NCI-H1436 (cell line): ENCODE measurements around the gene FAM107A.

ENCODE experiments used
- DNase-seq: peaks from one replicate; lab custom pipeline; 2025; lab: John Stamatoyannopoulos, UW

The FAM107A gene

DNA sequence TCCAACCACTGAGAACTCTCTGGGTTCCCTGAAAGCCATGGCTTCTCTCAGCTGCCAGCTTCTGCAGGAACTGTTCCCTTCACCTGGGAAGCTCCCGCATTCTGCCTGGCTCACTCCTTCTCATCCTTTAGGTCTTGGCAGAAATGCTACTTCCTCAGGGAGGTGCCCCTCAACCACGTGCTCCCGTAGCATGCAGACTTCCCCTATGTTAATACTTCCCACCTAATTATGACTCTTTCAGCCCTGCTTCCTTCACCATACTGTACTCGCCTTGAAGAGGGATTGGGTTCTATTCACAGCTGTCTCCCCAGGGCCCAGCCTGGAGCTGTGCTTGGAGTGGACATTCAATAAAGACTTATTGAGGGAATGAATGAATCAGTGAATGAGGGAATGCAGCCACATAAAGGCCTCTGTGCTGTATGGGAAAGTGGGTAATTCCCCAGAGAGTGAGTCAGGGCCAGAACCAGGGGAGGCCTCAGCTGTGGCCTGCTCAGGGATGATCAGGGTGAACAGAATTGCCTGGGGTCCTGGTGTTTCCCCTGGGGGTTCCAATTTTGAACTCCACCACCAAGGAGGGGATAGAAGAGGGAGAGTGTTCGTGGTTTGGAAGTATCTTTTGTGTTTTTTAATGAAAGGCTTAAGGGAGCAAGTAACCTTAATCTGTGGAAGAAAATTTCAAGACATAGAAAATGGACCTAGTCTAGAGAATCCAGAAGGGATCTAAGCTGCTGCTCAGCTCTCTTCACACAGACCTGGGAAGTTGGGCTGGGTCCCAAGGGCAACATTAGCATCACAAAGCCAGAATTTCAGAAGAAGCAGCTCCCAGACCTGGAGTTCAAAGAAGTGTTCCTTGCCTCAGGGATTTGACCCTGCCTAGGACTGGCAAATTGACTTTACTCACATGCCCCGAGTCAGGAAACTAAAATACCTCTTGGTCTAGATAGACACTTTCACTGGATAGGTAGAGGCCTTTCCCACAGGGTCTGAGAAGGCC is 14.6 kb upstream of the FAM107A start:
- no peak for DNase-seq

DNA sequence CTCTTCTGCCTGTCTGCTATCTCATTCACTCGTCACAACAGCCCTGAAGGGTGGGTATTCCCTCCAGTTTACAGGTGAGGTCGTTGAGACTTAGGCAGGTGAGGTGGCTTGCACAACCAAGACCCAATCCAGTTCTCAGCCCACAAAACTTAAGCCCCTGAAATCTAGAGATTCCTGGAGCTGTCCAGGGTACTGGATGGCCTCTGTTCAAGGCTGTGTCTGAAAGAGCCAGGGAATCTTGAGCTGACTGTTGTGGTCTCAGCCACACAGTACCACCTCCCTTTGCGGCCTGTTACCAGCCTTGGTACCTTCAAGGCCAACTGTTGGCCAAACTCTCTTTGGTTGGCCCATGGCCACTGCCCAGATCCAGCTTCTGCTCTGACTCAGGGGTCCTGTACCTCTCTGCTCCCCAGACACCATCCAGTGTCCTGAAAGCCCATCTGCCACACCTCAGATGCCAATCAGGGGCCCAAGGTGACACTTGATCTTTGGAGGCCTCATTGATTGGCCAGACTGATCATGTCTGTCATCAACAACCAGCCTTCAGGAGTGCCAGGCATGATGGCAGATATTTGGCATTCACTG is 10.9 kb upstream of the FAM107A start:
- DNase-seq, result no peak

DNA sequence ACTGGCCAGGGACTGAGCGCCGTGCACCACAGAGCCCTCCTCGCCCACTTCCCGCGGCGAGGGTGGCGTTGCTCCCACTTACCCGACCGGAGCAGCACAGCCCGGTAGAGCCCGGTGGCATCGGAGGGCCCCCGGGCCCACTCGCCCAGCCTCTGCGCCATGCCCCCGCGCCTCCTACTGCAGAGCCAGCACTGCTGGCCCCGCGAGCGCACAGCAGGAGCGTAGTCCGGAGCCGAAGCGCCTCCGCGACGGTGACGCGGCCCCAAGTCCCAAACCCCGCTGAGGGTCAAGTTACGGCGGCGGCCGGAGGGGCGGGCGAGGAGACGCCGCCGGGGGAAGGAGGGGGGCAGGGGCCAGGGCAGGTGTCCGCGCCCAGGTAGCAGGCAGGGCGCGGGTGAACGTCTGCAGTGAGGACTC is 9.6 kb upstream of the FAM107A start:
- no peak for DNase-seq

DNA sequence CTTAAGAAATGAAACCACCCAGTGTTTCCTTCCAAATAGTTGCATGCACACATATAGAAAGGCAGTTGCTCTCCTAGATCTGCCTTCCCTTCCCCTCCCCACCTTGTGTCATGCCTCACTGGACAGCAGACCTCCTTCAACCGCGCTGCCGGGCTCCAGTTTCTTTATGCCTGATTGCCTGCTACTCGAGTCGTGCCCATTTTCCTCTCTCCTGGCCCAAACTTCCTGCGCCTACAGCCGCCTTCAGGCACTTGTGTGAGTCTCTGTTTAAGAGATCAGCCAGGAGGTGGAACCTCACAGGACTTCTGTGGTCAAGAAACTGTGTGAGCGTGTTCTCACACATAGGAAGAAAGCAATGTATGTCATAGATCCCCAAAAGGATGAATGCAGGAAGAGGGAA is 8.8 kb upstream of the FAM107A start:
- no peak for DNase-seq

DNA sequence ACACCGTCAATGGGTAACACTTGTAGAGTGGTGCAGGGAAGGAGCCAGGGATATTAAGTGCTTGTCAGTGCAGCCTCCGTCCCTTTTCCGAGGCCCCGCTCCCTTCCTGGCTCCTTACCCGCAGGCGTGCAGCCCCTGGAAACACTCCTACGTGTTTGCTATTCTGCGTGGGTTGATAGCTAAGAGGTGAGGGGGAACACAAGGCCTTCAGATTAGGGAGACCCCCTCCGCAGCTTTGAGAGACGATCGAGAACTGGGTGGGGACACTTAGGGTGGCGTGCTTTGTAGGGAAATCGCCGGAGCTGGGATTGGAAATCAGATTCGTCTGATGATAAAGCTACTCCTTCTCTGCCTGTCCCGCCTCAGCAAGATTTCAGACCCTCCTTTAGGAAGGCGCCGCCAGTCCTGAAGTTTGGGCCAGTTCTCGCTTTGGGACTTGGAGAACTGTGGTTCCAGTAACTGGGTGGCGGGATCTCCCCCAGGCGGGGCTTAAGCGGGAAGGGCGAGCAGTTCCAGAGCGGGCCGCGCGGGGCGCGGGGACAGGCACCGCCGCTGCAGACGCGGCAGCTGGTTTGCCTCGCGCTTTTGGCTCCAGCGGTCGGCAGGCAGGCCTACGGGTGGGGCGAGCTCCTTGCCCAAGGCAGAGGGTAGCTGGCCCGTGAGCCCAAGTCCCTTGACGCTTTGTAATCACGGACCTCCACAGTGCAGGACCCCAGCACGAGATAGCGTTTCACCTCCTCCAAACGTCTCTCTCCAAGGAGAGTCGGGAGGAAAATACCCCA is 8.0 kb upstream of the FAM107A start:
- peak; percentile 36 for DNase-seq

DNA sequence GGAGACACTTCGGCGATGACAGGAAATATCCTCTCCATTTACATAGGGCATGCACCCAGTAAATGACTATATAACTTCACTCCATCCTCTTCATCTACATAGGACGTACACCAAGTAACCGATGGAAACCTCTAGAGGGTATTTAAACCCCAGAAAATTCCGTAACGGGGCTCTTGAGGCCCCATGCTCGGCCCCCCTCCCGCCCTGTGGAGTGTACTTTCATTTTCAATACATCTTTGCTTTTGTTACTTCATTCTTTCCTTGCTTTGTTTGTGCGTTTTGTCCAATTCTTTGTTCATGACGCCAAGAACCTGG is 7.5 kb upstream of the FAM107A start:
- no peak for DNase-seq

DNA sequence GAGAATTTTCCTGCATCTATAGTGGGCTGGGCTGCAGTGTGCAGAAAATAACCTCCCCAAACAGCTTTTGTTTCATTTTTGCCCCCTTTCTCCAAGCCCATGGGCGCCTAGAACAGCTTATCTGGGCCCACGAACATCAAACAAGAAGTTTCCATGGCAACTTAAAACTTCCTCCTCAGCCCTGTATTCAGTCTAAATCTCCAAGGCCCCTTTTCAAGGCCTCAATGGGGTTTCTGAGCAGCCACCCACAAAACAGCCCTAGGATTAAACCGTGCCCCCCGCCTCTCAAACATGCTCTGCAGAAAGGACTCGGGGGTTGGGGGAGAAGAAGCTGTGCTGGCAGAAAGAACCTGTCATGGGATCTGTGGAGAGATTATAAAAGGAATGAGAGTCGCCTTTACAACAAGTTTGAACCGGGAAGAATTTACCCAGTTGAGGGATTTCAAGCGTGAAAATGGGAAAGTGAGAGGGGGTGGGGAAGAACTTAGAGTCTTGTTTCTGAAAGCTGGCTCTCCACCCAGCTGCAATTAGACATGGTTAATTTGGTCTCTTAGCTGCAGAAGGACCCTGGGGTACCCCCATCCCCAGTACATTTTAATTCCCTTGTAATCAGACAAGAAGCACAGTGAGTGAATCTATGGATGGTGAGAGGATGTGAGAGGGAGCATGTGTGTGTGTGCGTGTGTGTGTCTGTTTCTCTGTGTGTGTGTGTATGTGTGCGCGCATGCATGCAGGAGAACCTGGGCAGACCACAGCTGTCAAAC is 4.3 kb upstream of the FAM107A start:
- no peak for DNase-seq

DNA sequence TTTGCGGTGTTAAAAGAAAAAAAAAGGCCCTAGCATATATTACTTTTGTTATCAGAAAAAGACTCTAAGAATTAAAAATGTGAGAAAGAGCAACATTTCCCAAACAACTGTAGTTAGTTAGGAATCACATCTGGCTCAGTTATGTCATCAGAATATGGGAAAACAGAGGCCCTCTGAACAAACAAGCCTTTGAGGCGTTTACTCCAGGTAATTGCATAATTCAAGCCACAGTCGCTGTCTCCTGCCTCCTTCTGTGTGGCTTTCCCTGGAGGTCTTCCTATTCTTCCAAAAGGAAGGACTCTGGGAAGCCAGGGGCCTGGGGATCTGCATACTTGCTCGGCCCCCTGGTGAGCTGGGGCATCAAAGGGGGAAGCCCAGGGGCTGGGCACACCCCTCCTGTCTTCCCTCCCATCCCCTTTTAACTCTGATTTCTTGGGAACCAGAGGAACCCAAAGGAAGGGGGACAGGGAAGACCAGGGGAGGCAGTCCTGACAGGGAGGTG is 3.7 kb upstream of the FAM107A start:
- no peak for DNase-seq

DNA sequence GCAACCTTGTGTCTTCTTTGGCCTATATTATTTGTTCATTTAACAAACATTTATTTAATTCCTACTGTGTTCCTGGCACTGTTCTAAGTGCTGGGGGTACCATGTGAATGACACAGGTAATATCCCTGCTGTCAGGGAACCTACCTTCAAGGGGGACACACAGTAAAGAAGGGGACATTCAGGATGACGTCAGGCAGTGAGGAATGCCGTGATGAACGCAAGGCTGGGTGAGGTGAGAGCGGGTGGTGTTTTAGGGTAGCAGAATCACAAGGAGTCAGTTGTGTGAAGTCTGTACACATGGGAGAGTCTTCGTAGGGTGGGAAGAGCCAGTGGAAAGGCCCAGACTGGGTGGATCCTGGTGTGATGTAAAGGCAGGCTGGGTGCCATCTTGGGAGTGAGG is 1.7 kb upstream of the FAM107A start:
- DNase-seq, result no peak

DNA sequence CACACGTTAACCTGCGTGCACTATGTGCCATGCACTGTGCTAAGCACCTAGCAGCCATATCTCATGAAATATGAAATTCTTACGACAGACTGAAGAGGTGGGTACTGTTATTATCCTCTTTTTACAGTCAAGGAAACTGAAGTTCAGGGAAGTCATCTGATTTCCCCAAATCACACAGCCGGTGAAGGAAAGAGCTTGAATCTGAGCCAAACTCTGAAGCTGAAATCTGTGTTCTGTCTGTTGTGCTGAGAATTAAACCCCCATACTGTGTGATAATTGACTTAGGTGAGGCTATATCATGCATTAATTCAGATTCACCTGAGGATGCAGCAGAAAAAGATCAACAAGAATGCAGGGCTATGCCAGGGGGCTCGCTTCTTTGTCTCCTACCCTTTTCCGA is 475 bp downstream of the FAM107A start:
- DNase-seq, result no peak

DNA sequence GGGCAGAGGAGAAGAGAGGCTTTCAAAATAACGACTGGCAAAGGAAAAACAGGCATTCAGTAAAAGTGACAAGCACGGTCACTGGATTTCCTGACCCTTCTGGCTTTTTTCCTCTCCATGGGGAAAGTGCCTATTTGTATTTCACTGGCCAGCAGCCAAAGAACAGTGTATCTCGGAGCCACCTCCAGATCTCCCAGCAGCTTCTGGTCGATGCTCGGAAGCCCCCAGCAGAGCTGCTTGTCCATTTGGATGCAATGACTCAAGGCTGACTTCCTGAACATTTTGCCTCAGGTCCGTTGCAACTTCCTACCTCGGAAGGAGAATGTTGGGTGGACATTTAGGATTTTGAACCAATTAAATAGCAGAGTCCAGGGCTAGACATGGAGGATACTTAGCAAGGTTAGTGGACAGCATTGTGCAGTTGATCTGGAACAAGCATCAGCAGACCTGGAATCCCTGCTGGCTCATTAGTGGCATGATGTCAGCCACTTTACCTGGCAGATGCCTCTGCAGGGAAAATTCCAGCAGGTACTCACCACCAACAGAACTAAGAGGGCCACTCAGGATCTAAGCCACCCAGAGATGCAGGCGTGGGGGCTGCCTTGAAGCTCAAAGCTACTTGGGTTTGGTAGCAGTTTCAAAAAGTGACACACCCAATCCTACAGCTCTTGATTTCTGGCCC is 1.1 kb downstream of the FAM107A start:
- DNase-seq, result no peak

DNA sequence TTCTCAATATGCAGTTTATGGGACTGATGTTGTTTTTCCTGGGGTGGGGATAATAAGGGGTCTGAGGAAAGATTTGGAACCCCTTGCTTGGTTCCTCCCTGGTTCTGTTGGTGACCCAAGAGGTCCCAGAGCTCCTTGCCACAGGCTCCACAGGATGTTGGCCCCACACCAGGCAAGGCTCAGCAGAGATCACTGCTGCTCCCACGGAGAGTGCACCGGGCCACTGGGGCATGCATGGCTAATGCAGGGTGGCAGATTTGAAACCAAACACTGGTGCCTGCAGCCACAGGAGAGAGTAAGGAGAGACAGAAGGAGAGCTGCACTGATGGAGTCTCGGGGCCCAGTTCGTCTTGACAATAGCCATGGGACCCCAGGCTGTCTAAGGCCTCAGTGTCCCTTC is 2.5 kb downstream of the FAM107A start:
- DNase-seq, result no peak

DNA sequence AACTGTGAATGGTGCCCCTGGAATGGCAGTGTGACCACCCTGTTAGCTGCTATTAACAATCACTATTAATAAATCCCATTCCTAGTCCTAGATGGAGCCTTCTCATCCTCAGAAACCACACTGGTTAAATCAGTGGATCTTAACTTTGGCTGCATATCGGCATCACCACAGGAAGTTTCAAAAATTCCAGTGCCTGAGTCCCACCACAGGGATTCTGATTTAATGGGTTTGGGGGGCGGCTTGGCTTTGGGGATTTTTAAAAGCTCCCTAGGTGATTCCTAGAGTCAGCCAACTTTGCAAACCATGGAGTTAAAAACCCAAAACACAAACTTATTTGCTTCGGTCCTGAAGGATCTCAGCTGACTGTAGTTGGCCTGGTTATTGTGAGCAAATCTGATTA is 3.1 kb downstream of the FAM107A start:
- DNase-seq, result no peak

DNA sequence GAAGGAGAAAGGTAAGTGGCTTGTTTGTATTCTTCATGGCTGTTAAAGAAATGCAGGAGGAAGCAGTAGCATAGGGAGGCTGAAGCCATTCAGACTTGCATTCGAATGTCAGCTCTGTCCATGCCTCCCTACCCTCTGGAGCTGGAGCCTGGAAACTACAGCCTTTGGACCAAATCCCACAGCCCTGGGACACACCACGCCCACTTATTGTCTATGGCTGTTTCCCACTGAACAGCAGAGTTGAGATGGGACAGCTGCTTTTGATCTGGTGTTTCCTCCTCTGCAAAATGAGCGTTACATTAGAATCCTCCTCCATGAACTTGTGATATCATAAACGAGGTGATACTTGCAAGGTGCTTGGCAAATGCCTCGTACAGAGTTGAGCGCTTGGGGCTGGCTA is 3.6 kb downstream of the FAM107A start:
- no peak for DNase-seq

DNA sequence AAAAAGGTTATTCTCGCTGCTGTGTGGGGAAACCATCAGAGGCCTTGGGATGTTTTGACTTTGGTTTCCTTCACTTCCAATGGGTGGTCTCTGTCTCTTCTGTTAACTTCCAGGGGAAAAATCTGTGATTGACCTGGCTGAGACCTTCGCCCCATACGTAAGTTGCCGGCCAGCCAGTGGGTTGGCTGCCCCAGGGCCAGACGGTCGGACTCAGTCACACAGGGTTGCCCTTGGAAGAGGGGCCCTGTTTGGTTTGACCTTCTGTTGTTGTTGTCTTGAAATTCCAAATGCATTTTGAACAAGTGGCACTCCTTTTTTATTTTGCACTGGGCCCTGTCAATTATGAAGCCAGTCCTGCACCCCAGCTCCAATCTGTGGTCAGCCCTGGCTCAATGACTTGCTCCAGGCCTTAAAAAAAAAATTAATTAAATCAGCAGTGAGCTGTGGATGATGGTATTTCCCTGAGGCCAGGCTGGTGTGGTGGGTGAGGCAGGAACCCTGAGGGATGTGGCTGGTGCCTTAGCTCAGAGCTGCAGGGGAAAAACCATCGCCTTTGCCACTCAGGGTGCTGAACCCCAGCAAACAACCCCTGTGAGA is 4.5 kb downstream of the FAM107A start:
- no peak for DNase-seq

DNA sequence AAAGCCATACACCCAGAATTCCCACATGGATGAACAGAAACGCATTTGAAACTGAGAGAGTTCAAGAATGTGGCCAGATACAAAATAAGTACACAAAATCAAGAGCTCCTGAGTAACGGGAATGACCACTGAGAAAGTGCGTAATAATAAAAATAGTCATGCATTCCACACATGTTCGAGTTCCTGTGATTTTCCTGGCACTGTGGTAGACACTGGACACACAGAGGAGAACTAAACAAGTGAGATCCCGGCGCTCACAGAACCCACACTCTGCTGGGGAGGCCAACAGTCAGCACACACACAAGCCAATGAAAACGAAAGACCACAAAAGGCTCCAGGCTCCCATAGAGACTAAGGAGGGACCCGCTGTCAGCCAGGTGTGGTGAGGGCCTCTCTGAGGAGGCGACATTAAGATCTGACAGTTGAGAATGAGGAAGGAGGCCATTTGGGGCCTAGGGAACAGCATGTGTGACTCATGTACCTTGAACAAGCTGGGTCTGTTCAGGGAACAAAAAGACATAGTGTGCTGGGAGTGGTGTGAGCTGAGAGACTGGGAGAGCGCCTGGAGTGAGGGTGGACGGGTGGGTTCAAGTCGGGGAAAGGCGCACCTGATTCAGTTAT is 5.1 kb downstream of the FAM107A start:
- DNase-seq, result no peak

DNA sequence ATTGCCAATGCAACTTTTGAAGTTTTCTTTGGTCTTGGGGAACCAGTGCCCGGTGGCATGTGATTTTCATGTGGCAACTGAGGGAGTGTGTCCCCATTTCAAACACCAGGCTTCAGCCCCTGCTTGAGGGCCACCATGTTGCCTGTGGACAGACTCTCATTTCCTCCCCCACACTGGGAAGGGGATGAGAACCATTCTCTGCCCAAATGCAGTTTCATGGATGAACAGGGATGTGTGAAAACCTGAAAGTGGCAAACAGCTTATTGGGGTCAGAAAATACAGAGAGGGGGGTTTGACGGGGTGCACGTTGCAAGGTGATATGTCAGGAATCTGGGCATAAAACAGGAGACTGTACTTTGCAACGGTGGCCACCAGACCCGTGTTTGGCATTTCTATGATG is 6.3 kb downstream of the FAM107A start:
- DNase-seq, result no peak

DNA sequence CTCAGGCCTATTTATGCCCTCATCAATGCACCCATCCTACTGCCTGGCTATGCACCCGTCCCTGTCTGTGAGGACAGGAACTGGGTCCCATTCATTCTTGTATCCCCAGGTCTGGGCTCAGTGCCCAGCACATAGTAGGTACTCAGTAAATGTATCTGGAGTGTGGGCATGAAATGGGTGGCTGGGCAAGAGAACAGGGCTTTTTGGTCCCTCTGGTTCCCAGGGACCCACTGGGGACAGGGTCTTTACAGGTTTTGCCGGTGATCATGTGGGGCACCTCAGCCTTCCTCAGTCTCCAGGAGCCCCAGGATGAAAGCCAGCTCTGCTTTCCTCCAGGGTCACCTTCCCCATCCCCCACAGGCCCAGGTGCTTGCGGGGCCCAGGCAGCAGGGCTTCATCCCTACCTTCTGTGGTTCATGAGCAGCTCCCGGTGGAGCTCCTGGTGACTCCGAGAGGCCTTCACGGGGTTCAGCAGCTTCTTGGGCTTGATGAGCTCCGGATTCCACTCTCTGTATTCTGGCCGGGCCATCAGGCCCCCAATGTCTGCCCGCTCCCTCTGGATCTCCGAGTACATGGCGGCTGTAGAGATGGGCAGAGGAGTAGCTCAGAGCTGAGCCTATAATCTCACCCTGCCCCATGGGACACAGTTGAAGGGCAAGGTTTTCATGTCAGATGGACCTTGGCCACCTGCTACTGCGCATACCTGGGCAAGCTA is 7.7 kb downstream of the FAM107A start:
- DNase-seq, result no peak

DNA sequence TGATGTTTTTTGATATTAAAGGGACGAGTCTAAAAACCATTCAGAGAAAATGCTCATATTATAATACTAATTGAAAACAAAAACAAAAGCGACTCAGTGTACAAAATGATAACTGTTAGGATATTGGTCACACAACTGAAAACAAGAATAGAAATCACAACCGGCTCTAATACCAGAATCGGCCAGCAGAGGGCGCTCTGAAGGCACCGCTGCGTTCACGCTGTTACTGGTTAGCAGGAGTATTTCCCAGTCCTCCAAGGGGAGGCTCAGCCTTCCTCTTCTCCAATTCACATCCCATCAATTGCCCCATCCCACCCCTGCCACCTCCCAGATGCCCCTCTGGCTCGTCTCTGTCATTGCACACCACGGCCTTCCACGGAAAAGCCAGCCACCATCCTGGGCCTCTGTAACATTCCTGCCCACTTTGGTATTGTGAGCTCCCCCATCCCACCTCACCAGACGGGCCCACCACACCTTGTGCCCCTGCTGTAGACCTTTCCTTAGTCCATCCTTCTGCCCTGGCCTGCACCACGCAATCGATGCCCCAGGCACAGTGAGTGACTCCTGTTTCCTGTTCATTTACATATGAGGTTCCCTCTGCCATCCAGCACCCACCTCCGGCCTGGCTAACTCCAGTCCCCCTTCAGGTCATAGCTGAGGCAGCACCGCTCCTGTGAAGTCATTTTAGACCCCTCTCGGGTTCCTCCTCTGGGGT is 8.5 kb downstream of the FAM107A start:
- DNase-seq, result no peak

DNA sequence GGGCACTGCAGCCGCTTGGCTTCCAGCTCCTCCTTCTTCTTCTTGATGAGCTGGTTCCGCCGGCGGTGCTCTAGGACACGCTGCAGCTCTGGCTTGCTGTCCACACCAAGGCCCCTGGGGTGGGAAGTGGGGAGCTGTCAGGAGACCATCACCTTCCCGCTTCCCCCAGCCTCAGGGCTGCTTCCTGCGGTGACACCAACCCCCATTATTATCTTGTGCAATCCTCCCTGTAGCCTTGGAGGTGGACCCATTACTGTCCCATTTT is 10.0 kb downstream of the FAM107A start:
- no peak for DNase-seq
